H1 (cell line): ENCODE measurements around the gene CLDN3. TPM values are rescaled to one million over a fixed set of nuclear protein-coding genes. Genes with fewer than 3 reads are reported as not detected.

ENCODE experiments used
- CTCF ChIA-PET: fragments of 300-600 bp; sonication (Branson Sonifier 250); formaldehyde crosslinking; loops from one replicate; lab custom pipeline; 2021; ENCODE audit not compliant: partially characterized antibody; lab: Charles Lee
- POLR2A ChIA-PET: fragments of 300-600 bp; sonication (Branson Sonifier 250); formaldehyde crosslinking; loops from one replicate; lab custom pipeline; 2021; ENCODE audit warnings: inconsistent platforms; ENCODE audit not compliant: partially characterized antibody; lab: Charles Lee
- DNase-seq, 2 experiments: peaks; one replicate each; pipeline versions ENCODE4 v3.0.0 to v3.0.0-alpha.2; 2010 to 2022; ENCODE audit warnings: low spot score in 2 of 2, low read depth in 1 of 2, mixed read lengths in 1 of 2
- FAIRE-seq: peaks from 2 replicates; lab custom pipeline; 2011; peaks lifted over from hg19 to GRCh38; lab: Jason Lieb, UNC
- H2AFZ ChIP-seq: 2 replicates; pipeline ENCODE4 v1.8.1; 2012; ENCODE audit warnings: low read length, inconsistent platforms
- H2AK5ac ChIP-seq: 2 replicates; pipeline ENCODE4 v1.6.1; 2013; ENCODE audit warnings: low read depth, low read length
- H2BK120ac ChIP-seq: replicated peaks from 2 replicates; pipeline ENCODE3; 2013; ENCODE audit warnings: low read depth, low read length, inconsistent platforms
- H2BK12ac ChIP-seq: 2 replicates; pipeline ENCODE4 v1.6.1; 2013; ENCODE audit warnings: low read depth, low read length
- H2BK15ac ChIP-seq: 2 replicates; pipeline ENCODE4 v1.6.1; 2013; ENCODE audit warnings: low read length
- H2BK20ac ChIP-seq: 2 replicates; pipeline ENCODE4 v1.6.1; 2013; ENCODE audit warnings: low read length
- H2BK5ac ChIP-seq: 2 replicates; pipeline ENCODE4 v1.6.1; 2013; ENCODE audit warnings: low read depth, low read length
- H3K14ac ChIP-seq: 2 replicates; pipeline ENCODE4 v1.6.1; 2013; ENCODE audit warnings: inconsistent platforms; ENCODE audit not compliant: insufficient read length
- H3K18ac ChIP-seq: 2 replicates; pipeline ENCODE4 v1.6.1; 2013; ENCODE audit warnings: low read length; ENCODE audit errors: extremely low read depth
- H3K23ac ChIP-seq: 2 replicates; pipeline ENCODE4 v1.6.1; 2013; ENCODE audit warnings: inconsistent platforms; ENCODE audit not compliant: insufficient read length
- H3K23me2 ChIP-seq: 2 replicates; pipeline ENCODE4 v1.6.1; 2013; ENCODE audit warnings: low read depth, low read length
- H3K27ac ChIP-seq: 2 replicates; pipeline ENCODE4 v1.6.1; 2011; ENCODE audit warnings: low read depth, low read length, inconsistent platforms
- H3K27me3 ChIP-seq, 4 experiments: replicated peaks in 1 of 4; 1 replicate in 1 of 4; 2 replicates in 3 of 4; pipeline versions ENCODE4 v1.6.1 to v1.8.1; 2011 to 2013; ENCODE audit warnings: low read length in 3 of 4, mild to moderate bottlenecking in 3 of 4, inconsistent platforms in 2 of 4, mixed read lengths in 2 of 4, moderate library complexity in 1 of 4; ENCODE audit not compliant: control insufficient read depth in 3 of 4, insufficient read depth in 3 of 4; ENCODE audit errors: extremely low read depth in 1 of 4
- H3K36me3 ChIP-seq, 4 experiments: 2 replicates each; pipeline versions ENCODE4 v1.6.1 to v1.8.1; 2011 to 2013; ENCODE audit warnings: mild to moderate bottlenecking in 4 of 4, low read length in 3 of 4, moderate library complexity in 2 of 4, control low read depth in 1 of 4, inconsistent platforms in 1 of 4; ENCODE audit not compliant: insufficient read depth in 4 of 4, control insufficient read depth in 2 of 4
- H3K4ac ChIP-seq: replicated peaks from 2 replicates; pipeline ENCODE3; 2013; ENCODE audit warnings: low read length, low read depth, mixed read lengths, inconsistent platforms; ENCODE audit not compliant: insufficient read length
- H3K4me1 ChIP-seq, 4 experiments: replicated peaks in 1 of 4; 1 replicate in 1 of 4; 2 replicates in 3 of 4; pipeline versions ENCODE4 v1.6.1 to v1.8.1; 2011 to 2013; ENCODE audit warnings: low read length in 3 of 4, inconsistent platforms in 2 of 4, mixed read lengths in 1 of 4; ENCODE audit not compliant: insufficient read depth in 4 of 4, control insufficient read depth in 3 of 4
- H3K4me2 ChIP-seq, 2 experiments: 2 replicates each; pipeline versions ENCODE4 v1.6.1 to v1.8.1; 2011 to 2013; ENCODE audit warnings: low read depth in 2 of 2, low read length in 2 of 2, control low read depth in 1 of 2, inconsistent platforms in 1 of 2, mild to moderate bottlenecking in 1 of 2; ENCODE audit not compliant: insufficient read depth in 1 of 2
- H3K4me3 ChIP-seq, 4 experiments: fragments of 200-600, 300-600 bp in 1 of 4; sonication (generic), shearing (Covaris generic), sonication (Bioruptor Twin) in 1 of 4; 2 replicates each; pipeline versions ENCODE4 v1.5.1 to v1.8.1; 2011 to 2016; ENCODE audit warnings: low read length in 4 of 4, low read depth in 3 of 4, control low read depth in 2 of 4, inconsistent platforms in 2 of 4, mild to moderate bottlenecking in 2 of 4, mixed read lengths in 1 of 4, moderate library complexity in 1 of 4; ENCODE audit not compliant: insufficient read depth in 2 of 4; ENCODE audit errors: extremely low read depth in 1 of 4
- H3K56ac ChIP-seq: replicated peaks from 2 replicates; pipeline ENCODE3; 2013; ENCODE audit warnings: low read depth, mild to moderate bottlenecking, mixed read lengths, low read length, inconsistent platforms; ENCODE audit not compliant: insufficient read length
- H3K79me1 ChIP-seq: 2 replicates; pipeline ENCODE4 v1.6.1; 2013; ENCODE audit warnings: low read depth, low read length, control low read depth
- H3K79me2 ChIP-seq, 2 experiments: 2 replicates each; pipeline versions ENCODE4 v1.6.1 to v1.8.1; 2012 to 2013; ENCODE audit warnings: low read length in 2 of 2, mild to moderate bottlenecking in 2 of 2, inconsistent platforms in 1 of 2; ENCODE audit not compliant: insufficient read depth in 2 of 2, control insufficient read depth in 1 of 2
- H3K9ac ChIP-seq, 4 experiments: replicated peaks in 1 of 4; 1 replicate in 1 of 4; 2 replicates in 3 of 4; pipeline versions ENCODE4 v1.6.1 to v1.8.1; 2011 to 2013; ENCODE audit warnings: low read depth in 3 of 4, low read length in 3 of 4, control low read depth in 2 of 4, mild to moderate bottlenecking in 2 of 4, moderate library complexity in 2 of 4, inconsistent platforms in 1 of 4; ENCODE audit errors: extremely low read depth in 1 of 4
- H3K9me3 ChIP-seq, 2 experiments: 2 replicates each; pipeline versions ENCODE4 v1.6.1 to v1.8.1; 2012 to 2013; ENCODE audit warnings: mild to moderate bottlenecking in 2 of 2, moderate library complexity in 2 of 2, control low read depth in 1 of 2, inconsistent platforms in 1 of 2, low read depth in 1 of 2, low read length in 1 of 2, mixed read lengths in 1 of 2; ENCODE audit not compliant: insufficient read depth in 2 of 2
- H4K20me1 ChIP-seq, 2 experiments: replicated peaks in 1 of 2; 2 replicates each; pipeline versions ENCODE3 to v1.8.1; 2011 to 2013; ENCODE audit warnings: inconsistent platforms in 2 of 2, low read length in 2 of 2, mild to moderate bottlenecking in 1 of 2; ENCODE audit not compliant: insufficient read depth in 2 of 2, control insufficient read depth in 1 of 2
- H4K5ac ChIP-seq: 2 replicates; pipeline ENCODE4 v1.6.1; 2013; ENCODE audit warnings: low read length, low read depth, mixed read lengths, inconsistent platforms; ENCODE audit not compliant: insufficient read length
- H4K8ac ChIP-seq: 2 replicates; pipeline ENCODE4 v1.8.0; 2013; ENCODE audit warnings: mild to moderate bottlenecking, moderate library complexity, low read length, inconsistent platforms; ENCODE audit not compliant: insufficient read depth; ENCODE audit errors: extremely low read depth
- H4K91ac ChIP-seq: replicated peaks from 2 replicates; pipeline ENCODE3; 2013; ENCODE audit warnings: low read length, mixed read lengths, inconsistent platforms; ENCODE audit not compliant: insufficient read length
- CEBPB ChIP-seq: IDR thresholded peaks from 2 replicates; pipeline ENCODE4 v1.6.1; 2012; ENCODE audit warnings: low read depth, low read length
- CHD1 ChIP-seq: IDR thresholded peaks from 2 replicates; pipeline ENCODE4 v1.6.1; 2012; ENCODE audit warnings: low read depth, low read length, improper control_type of control experiment
- KDM4A ChIP-seq: IDR thresholded peaks from one replicate; pipeline ENCODE4 v1.7.1; 2012; ENCODE audit warnings: low read depth, mild to moderate bottlenecking, moderate library complexity, low read length, inconsistent platforms; ENCODE audit not compliant: severe bottlenecking
- SP4 ChIP-seq: IDR thresholded peaks from 2 replicates; pipeline ENCODE4 v1.6.1; 2012; ENCODE audit warnings: low read length, inconsistent platforms
- WGBS, 2 experiments: shearing (Covaris generic) in 1 of 2; methylation state at CpG; one replicate each; pipeline versions ENCODE4 v1.1.6 to v1.1.7; 2013 to 2015; ENCODE audit warnings: low lambda C conversion rate in 2 of 2, mixed read lengths in 2 of 2, inconsistent platforms in 1 of 2, low coverage in 1 of 2, missing lambda C conversion rate in 1 of 2; ENCODE audit not compliant: insufficient replicate concordance in 2 of 2, insufficient coverage in 1 of 2, insufficient read length in 1 of 2; ENCODE audit errors: extremely low coverage in 1 of 2, missing lambda C conversion rate in 1 of 2; 5-methylcytosine and 5-hydroxymethylcytosine counted together
- polyA plus RNA-seq, 7 experiments: library from polyadenylated mRNA; depleted of rRNA in 3 of 7; stranded (reverse) in 5 of 7; unstranded in 2 of 7; fragments of >200 nt in 5 of 7; fragments of 200-250 nt in 2 of 7; gene quantifications; 1 replicate in 5 of 7; 2 replicates in 1 of 7; 4 replicates in 1 of 7; pipeline versions ENCODE4 v1.2.1 to v1.2.3, GENCODE V29; 2011 to 2013; ENCODE audit warnings: missing spikeins in 2 of 7, mixed read lengths in 2 of 7
- total RNA-seq: library from RNA; stranded (reverse); fragmentation: NEBNext Ultra II Directional; extraction: Animal tissue kit (Norgen Biotek cat#: 25700); gene quantifications from 2 replicates; pipeline ENCODE4 v1.2.1, GENCODE V29; 2021

The CLDN3 gene
- total and polyA plus RNA-seq, 2 of the 8 experiments (the other 6 are each of a cell fraction or from before 2014, with no cell fraction given): 19.1 to 65.2 TPM

DNA sequence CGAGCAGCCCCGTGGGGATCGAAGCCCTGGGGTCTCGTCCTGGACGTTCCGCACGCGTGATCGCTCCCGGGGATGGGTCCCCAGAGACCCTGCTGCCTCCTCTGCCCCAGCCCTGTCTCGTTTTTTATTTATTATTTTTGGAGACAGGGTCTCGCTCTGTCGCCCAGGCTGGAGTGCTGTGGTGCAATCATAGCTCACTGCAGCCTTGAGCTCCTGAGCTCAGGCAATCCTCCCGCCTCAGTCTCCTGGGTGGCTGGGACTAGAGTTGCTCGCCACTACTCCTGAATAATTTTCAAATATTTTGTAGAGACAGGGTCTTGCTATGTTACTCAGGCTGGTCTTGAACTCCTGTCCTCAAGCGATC lies 50.3 kb downstream of the CLDN3 start:
- CTCF ChIA-PET: interaction anchor here (0.8 to 2.2 kb wide), 12 partner anchors 8 to 120 kb away, joined by 3 to 14 read pairs (median 4); partner anchors contain the start of gene VPS37D
- FAIRE-seq: no peak
- Histone ChIP-seq H3K14ac (no peak overlapping the region), H3K56ac (no peak overlapping the region), H2BK12ac (no peak overlapping the region), H3K23ac (no peak overlapping the region), H4K91ac (no peak overlapping the region), H3K9me3 (no peaks in the 10 kb centered on the region), H3K79me1 (peaks cover 5% of the 10 kb centered on the region), H3K4me3 (peak overlapping the region; percentile 40 to 92 (median 48)), H2BK15ac (no peak overlapping the region), H2BK20ac (no peak overlapping the region), H4K5ac (no peak overlapping the region), H3K23me2 (peaks cover 3% of the 10 kb centered on the region; the same call in 1 of the 2 replicates), H3K18ac (no peak overlapping the region), H4K20me1 (peaks cover 8 to 10% of the 10 kb centered on the region in 2 experiments), H3K79me2 (no peaks in the 10 kb centered on the region), H3K9ac (no peak overlapping the region), H2BK120ac (no peak overlapping the region), H3K36me3 (no peaks in the 10 kb centered on the region), H2AFZ (no peak overlapping the region), H2BK5ac (no peak overlapping the region), H3K27ac (no peak overlapping the region), H3K27me3 (peaks cover 0 to 18% (median 13%) of the 10 kb centered on the region in 4 experiments; a peak in 5 of 7 replicates), H4K8ac (no peak overlapping the region; the same call in 1 of the 2 replicates), H3K4me2 (peak overlapping the region; percentile 66 to 91), H3K4me1 (no peaks in the 10 kb centered on the region; a peak in 3 of 7 replicates), H2AK5ac (no peak overlapping the region), H3K4ac (no peak overlapping the region)
- no peak for DNase-seq
- POLR2A ChIA-PET: interaction anchor here (0.9 to 1.5 kb wide), 9 partner anchors 9 to 141 kb away, joined by 3 to 7 read pairs (median 3); partner anchors contain the start of genes ABHD11 and TBL2
- 16% methylated on average over 12 of the region's 16 CpGs; no CpG with 5 or more reads in 1 of the 2 experiments for WGBS, 2 experiments
- TF ChIP-seq CEBPB: 0 out of 2 replicates have a peak, but pooled peaks have one; percentile 49
- TF ChIP-seq KDM4A: no peak
- TF ChIP-seq SP4: no peak
- no peak for TF ChIP-seq CHD1
